ENCODE data around the gene LRP5.

The LRP5 gene

GRCh38 chr11:68308068-68308467, 4.3 kb upstream of the LRP5 start:
- no peak for DNase-seq (ENCODE audit: low read depth in 2 of 2)

- DNase-seq (ENCODE audit: low read depth in 2 of 2): no peak
Observed at GRCh38 chr11:68309621-68310185, 2.7 kb upstream of the LRP5 start.

GRCh38 chr11:68311160-68312116, 953 bp upstream of the LRP5 start:
- no peak for DNase-seq (ENCODE audit: low read depth in 2 of 2)

- DNase-seq (ENCODE audit: low read depth in 2 of 2): no peak
Observed at GRCh38 chr11:68312780-68313573, 586 bp downstream of the LRP5 start.

GRCh38 chr11:68313574-68314202, 1.3 kb downstream of the LRP5 start:
- DNase-seq (ENCODE audit: low read depth in 2 of 2): no peak

GRCh38 chr11:68314203-68315170, 2.1 kb downstream of the LRP5 start:
- no peak for DNase-seq (ENCODE audit: low read depth in 2 of 2)

GRCh38 chr11:68315171-68315920, 3.0 kb downstream of the LRP5 start:
- DNase-seq (ENCODE audit: low read depth in 2 of 2): no peak

GRCh38 chr11:68317147-68317785, 4.9 kb downstream of the LRP5 start:
- DNase-seq (ENCODE audit: low read depth in 2 of 2): no peak

GRCh38 chr11:68321293-68322051, 9.1 kb downstream of the LRP5 start:
- no peak for DNase-seq (ENCODE audit: low read depth in 2 of 2)

- DNase-seq (ENCODE audit: low read depth in 2 of 2): no peak
Observed at GRCh38 chr11:68322052-68322430, 9.7 kb downstream of the LRP5 start.

- no peak for DNase-seq (ENCODE audit: low read depth in 2 of 2)
Observed at GRCh38 chr11:68324241-68324640, 11.8 kb downstream of the LRP5 start.

- DNase-seq (ENCODE audit: low read depth in 2 of 2): no peak
Observed at GRCh38 chr11:68324695-68325094, 12.3 kb downstream of the LRP5 start.

- DNase-seq (ENCODE audit: low read depth in 2 of 2): no peak
Observed at GRCh38 chr11:68325183-68325906, 13.0 kb downstream of the LRP5 start.

GRCh38 chr11:68325907-68326220, 13.5 kb downstream of the LRP5 start:
- no peak for DNase-seq (ENCODE audit: low read depth in 2 of 2)

GRCh38 chr11:68326334-68327215, 14.2 kb downstream of the LRP5 start:
- DNase-seq (ENCODE audit: low read depth in 2 of 2): no peak

GRCh38 chr11:68327586-68328370, 15.4 kb downstream of the LRP5 start:
- no peak for DNase-seq (ENCODE audit: low read depth in 2 of 2)
